ENCODE data around the gene SMIM38.

SMIM38 gene

DNA sequence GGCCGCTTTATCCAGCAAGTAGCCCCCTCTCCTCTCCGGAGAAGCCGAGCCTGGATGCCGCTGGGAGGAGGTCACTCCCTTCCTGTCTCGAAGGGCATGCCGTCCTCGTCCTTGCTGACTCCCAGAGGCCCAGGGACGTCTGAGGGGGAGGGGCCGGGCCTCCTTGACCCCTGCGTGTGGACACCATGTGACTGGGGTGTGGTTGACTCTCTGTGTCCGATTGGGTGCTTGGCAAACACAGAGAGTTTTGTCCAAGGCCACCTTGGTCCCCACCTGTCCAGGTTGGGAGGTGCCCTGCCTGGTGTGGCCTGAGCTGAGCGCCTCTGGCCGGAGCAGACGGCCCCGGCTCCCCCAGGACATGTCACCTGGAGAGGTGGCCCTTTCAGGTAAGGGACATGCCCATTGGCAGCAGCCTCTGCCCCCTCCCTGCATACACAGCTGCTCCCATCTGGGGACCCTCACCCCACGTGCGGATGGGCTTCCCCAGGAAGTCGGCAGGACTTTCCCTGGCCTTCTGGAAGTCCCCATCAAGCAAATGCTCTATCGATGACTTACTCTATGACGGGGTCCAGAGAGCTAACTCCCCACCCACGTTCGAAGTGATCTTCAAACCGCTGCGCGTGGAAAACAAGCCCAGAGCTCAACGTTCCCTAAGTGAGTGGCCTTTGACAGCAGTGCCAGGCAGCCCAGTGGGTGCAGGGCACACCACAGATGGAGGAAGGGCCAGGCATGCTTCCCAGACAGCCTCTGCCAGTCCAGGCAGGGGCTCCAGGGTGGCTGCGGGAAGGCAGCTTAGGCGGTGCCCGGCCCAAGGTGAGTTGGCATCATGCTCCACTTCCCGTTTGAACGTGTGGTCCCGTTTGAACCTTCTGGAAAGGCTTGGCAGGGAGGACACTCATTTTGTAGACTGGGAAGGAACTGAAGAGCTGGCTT lies at the start of gene SMIM38:
TSS of gene SMIM38 (plus strand) at position 634 of the 933 bp plus-strand sequence. CDS start 1,912 bp downstream, outside the sequence.
- DNase-seq, result no peak

DNA sequence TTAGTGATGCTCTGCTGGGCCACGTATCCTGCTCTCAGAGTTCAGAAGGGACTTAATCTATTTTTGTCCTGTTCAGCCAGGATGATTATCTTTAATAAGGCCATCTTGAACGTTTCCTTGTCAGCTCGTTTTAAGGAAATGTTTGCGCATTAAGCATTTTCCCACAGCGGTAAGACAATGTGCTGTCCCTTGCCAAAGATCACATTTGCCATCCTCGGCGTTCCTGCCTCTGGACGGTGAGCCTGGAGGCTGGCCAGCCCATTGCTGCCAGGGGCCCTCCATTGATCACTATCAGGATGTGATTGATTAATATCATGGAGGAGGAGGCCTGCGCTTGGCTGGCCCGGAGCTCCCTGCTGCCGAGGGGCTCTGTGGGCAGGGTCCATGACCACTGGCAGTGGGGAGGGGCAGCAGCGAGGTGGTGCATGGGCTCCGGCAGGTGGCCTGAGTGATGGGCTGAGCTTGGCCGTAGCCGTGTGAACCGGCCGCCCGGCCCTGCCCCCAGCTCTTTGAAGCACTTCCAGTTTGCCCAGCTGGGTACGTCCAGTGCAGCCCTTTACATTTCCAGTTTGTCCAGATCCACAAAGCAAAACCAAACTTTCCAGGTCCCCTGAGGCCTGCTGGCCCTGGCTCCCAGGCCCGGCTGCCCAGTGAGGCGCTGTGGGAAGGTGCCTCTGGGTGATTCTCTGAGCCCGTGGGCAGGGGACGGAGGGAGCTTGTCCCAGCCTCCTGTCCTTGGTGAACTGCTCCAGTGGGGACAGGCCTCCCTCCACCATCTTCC lies 49.5 kb upstream of the SMIM38 start:
- DNase-seq, result no peak

DNA sequence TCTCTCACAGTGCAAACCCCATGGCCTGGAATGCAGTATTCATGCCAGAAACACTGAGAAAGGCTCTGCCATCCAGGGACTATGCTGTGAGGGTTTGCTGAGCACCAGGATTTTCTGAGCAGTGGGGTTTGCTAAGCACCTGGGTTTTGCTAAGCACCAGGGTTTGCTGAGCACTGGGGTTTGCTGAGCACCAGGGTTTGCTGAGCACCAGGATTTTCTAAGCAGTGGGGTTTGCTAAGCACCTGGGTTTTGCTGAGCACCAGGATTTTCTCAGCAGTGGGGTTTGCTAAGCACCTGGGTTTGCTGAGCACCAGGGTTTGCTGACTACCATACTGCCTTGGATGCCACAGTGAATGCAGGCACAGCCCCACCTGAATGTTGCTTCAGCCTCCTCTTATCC lies 48.3 kb upstream of the SMIM38 start:
- no peak for DNase-seq

DNA sequence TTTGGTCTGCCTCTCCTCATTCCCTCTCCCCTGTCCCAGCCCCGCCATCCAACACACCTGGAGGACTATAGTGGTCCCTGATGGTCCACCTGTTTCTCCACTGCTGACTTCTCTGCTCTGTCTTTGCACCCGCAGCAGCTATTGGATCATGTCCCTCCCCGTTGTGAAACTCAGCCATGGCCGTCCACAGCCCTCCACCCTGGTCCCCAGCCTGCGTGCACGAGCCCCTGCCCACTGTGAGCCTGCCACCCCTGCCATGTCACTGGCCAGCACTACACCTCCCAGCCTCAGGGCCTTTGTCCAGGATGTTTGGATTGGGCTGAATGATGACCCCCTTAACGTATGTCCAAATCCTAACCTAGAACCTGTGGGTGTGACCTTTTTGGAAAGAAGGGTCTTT lies 47.7 kb upstream of the SMIM38 start:
- no peak for DNase-seq

DNA sequence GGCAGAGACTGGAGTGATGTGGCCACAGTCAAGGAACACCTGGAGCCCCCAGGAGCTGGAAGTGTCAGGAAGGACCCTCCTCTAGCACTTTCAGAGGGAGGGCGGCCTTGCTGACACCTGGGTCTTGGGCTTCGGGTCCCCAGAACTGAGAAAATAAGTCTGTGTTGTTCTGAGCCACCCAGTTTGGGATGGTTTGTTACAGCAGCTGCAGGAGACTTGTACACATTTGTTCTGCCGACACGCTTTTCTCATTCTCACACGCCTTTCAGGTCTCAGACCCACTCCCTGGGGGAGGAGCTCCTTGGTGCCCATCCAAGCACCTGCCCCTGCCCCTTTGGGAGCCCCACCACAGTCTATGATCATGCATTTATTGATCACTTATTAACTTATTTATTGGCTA lies 47.2 kb upstream of the SMIM38 start:
- no peak for DNase-seq

DNA sequence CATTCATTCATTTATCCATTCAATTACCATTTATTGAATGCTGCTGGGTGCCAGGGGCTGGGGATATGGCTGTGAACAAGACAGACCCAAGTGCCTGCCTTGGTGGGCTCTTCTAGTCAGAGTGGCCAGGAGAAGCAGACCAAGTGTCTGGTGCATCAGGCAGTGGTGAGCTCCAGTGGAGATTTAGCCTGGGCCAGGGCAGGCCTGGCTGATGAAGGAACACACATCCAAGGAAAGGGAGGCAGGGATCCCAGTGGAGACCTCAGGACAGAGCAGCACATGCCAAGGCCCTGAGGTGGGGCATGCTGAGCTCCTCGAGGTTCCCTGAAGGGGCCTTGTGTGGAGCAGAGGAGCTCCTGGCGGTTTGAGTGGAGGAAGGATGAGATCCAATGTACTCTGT lies 46.6 kb upstream of the SMIM38 start:
- no peak for DNase-seq

DNA sequence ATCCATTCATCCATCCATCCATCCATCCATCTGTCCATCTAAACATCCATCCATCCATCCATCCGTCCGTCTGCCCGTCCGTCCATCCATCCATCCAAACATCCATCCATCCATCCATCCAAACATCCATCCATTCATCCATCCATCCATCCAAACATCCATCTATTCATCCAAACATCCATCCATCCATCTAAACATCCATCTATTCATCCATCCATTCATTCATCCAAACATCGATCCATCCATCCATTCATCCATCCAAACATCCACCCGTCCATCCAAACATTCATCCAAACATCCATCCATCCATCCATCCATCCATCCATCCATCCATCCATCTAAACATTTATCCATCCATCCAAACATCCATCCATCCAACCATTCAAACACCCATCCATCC lies 45.3 kb upstream of the SMIM38 start:
- DNase-seq, result no peak

DNA sequence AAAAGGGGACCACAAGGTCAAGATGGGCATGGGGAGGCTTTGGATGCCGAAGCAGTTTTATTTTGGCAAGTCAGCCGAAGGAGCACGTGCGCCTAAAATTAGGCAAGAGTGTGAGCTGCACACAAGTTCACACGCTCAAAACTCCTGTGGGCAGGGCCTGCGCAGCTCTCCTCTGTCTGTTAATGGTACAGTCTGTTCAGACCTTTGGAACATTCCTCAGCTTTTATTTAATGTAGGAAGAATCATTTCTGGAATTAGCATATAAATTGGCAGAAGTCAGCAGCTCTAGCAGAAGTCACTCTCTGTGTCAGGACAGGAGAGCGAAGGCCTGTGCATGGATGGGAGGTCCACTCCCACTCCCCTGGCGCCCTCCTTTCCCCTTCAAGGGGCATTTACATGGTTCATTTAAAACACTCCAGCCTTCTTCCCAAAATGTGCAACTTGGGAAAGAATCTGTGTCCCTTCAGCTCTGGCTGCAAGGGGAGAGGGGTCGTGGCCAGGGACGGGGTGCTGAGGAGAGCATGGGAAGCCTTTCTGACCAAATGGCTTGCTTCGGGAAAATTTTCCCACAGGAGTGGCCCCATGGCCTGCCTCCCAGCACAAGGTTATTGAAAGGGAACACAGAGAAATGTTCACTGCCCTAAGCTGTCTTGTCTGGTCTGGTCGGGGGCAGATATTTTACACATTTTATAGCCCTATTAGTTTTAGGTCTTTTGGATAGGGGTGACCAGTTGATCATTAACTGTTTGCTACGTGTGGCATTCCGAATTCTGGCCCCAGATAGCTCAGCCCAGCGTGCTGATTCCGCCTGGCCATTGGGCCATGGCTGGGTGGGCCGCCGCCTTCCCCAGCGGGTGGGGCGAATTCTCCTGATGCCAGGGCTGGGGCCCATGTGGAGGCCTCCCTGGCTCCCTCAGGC lies 43.9 kb upstream of the SMIM38 start:
- DNase-seq, result no peak

DNA sequence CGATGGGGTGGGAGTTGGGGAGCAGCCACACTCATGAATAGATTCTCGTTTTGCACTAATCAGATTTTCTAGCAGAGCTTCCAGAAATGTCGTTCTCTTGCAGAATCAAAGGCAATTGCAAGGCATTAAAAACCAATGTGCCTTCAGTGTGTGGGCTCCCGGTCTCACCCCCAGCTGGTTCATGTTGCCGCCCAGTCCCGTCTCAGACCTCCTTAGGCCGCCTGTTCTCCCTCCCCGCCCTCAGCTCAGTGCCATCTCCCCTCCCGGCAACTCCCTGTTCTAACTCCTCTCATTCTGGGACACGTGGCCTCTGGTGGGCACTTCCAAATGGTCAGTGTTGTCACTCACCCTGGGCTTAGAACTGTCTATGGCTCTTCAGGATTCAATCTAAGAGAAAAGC lies 42.5 kb upstream of the SMIM38 start:
- no peak for DNase-seq

DNA sequence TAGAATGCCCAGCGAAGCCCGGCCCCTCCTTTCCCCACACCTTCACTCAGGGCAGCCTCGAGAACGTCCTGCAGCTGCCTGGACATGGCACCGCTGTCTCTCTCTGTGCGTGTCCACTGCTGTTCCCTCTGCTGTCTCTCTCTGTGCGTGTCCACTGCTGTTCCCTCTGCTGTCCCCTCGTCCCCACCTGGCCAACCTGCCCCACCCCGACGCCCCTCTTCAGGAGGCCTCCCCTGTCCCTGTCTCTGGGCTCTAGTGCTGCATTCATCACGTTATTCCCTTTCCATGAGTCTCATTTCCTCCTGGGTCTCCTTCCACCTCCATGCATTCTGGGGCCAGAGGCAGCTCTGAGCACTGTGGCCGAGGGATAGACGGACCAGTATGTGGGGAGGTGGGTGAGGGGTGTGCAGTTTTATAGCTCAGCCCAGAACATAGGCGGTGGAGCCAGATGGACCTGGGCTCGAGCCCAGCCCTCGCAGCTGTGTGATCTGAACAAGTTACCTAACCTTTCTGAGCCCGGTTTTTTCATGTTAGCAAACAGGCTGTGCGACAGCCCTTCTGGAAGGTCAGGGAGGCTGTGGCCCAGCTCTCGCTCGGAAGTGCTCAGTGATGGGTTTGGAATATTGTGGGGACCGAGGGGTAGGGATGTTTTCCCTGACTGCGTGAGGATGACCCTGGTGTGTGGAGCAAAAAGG lies 41.9 kb upstream of the SMIM38 start:
- DNase-seq, result no peak

DNA sequence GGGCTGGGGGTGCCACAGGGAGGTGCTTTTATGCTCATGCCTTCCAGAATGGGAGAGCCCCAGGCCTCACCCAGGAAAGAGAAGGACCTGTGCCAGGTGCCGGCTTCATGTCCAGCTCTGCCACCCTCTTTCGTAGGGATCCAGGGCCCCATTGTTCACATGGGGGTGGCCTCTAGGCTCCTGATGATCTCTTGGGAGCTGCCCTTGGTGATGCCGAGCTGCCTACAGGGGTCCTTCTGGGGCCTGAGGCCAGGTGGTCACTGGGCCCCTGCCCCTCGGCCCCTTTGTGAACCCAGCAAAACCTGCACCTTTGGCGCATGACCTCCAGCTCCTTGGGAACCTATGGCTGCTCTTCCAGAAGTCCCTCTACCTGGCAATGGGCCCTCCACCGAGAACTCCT lies 41.4 kb upstream of the SMIM38 start:
- DNase-seq, result no peak

DNA sequence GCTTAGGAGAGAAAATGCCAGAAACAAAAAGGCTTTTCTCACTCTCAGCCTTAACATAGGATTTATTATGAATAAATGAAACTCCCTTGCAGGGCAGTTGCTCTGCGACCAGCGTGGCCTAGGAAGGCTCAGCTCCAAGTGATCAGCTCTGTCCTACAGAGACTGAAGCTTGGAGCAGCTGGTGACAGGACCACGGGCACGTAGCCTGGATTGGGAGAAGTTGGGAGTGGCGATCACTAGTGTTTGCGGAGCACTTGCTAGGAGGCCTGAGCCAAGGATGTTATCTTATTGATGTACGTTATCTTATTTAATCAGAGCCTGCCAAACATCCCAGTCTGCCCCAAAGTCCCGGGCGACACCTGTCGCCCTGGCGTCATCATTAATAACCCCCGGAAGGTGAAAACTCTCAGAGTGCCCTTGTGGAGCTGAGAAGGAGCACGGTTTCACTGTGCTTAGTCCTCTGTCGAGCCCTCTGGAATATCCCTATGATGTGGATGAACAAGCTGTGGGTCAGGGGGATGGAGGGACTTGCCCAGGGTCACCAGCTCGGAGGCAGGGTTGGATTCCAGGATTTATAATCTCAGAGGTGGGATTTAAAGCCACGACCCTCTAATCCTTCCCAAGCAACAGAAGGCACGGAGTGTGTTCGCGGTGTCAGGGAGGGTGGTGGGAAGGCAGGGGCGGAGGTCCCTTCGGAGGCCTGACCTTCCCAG lies 40.8 kb upstream of the SMIM38 start:
- DNase-seq, result no peak

DNA sequence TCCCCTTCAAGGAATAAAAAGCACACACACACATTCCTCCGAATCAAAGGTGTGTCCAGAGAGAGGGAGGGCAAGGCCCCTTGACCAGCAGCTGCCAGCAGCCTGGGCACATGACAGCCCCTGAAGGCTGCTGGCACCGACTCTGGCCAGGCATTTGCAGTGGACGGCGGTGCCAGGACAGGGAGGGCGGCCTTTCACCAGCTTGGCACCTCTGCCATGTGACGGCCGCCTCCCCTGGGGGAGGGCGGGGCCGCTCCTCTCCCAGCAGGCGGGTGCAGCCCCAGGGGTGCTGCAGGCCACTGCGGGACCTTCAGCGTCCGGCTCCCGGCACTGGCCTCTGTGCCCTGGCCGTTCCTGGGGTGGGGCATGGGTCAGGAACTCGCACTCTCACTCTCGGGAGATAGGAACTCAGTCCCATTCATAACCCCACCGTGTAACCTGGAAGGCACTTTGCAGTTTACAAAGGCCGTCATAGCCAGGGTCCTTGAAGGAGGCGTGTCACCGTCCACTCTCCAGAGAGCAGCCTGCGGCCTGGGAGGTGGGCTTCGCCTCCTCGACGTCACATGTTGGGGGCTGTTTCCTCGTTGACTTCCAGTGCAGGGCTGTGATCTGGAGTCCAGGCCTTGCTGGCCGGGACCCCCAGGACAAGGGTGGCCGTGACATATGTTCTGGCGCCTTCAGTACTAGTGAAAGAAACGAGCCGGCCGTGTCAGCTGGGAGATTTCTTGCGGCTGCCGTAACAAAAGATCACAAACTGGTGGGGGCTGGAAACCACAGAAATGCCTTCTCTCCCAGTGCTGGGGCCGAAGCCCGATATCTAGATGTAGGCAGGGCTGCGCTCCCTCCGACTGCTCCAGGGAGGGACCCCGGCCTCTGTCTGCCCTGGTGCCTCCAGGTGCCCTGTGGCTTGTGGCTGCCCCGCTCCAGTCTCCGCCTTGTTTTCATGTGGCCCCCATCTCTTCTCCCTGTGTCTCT lies 39.9 kb upstream of the SMIM38 start:
- DNase-seq, result no peak

DNA sequence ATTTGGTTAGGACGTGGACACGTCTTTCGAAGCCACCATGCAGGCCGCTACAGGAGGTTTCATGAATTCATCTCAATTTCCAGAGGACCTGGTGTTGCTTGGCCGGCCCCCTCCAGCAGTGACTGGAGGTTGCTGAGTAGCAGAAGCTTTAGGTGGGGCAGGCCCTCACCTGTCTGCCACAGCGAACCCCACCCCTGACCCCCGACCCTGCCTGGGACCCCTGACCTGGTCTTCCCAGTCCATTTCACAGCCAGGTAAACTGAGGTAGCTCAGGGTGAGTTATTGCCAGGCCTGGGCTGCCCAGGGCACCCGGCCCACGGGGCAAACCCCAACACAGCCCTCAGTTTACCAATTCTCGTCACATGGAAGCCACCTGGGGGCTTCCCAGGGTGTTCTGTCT lies 39.1 kb upstream of the SMIM38 start:
- no peak for DNase-seq

DNA sequence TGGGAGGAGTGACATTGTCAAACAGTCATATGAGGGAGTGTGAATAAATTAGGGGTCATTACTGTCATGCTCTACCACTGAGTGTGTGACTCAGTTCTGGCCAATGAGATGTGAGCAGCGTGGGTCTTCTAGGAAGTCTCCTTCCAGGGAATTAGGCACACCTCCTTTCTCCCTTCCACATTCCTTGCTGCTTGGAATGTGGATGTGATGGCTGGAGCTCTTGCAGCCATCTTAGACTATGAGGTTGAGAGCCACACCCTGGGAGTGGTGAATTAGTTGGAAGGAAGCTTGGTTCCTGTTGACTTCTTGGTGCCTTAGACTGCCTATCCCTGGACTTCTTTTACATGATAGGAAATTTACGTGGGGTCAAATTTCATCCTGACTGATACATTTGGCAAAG lies 36.5 kb upstream of the SMIM38 start:
- no peak for DNase-seq

DNA sequence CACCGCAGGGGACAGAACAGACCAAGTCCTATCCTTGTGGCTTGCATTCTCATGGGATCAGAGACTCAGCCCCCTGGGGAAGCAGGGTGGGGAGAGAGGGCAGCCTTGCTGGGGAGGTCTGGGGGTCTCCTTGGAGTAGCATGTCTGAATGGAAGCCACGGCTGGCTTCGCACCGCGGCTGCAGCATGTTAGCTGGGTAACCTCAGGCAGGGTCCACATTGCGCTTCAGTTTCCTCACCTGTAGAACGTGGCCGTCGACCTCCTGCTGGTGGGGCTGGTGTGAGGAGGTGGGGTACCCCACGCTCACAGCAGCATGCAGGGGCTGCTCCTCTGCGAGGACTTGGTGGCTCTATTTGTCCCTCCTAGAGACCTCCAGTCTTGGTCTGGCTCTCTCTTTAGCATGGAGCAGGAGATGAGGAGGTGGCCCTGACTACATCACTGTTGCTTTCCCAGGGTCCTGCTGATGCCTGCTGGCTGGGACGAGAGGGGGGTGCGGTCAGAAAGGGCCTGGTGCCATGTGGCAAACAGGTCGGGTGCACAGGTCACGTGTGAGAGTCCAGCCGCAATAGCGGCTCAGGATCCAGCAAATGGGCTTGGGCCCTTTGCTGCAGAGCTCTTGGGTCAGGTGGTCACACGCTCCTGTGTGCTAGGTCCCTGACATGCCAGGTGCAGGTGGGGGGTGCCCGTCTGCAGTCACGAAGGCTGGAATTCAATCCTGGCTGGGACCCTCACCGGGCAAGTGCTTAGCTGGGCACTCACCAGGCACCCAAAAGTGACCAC lies 35.4 kb upstream of the SMIM38 start:
- no peak for DNase-seq

DNA sequence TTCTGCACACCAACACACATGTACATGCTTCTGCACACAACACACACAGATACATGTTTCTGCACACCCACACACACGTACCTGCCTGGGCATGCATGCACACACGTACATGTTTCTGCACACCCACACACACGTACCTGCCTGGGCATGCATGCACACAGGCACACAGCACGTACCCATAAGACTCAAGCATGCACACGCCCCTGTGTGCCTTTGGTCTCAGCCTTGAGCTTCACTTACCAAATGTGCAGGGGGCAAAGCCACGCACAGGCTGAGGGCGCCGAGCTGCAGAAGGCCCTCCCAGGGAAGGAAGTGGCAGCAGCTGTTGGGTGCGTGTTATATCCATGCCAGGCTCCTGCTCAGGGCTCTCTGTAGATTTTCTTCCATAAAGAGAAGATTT lies 34.7 kb upstream of the SMIM38 start:
- DNase-seq, result no peak

DNA sequence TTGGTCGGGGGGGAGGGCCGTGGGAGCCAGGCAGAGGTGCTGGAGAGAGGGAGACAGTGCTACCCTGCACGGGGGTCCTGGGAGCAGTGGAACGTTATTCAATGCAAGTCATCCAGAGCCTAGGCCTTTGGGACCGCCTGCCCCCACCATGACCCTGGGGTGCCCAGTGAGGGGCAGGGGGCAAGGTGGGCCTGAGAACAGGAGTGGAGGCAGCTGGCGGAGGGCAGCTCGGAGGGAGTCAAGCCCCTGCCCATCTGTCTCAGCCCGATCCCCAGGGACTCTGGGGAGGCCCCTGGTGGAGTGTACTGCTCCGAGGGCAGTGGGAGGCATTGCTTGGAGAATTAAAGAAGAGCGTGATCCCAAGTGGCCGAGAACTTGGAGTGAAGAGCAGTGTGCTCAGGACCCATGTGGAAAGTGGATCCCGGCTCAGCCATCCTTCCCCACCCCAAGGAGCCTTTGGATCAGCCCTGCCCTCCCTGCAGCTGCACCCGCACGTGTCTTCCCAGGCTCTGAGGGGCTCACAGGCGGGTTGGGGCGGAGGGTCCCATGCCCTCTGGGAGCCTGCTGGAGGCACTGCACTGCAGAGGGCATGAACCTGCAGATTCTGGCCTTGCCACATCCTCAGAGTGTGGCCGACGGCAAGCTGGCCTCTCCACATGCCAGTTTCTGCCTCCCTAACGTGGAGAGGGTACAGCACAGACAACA lies 34.0 kb upstream of the SMIM38 start:
- peak; percentile 68 for DNase-seq

DNA sequence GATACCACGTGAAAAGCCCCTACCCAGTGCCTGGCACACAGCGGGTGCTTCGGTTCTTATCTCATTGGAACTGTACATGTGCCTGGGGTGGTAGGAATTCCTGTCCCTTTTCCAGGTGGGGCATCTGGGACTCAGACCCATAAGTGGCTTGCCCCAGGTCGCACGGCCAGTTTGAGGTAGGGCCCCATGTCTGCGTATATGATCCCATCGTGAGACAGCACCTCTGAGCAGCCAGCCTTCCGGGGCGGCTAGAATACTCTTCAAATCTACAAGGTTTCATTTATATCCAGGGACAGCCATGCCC lies 33.5 kb upstream of the SMIM38 start:
- DNase-seq, result no peak
